PC-3 (cell line): ENCODE results near the gene ATP1B1. TPM values are rescaled to one million over a fixed set of nuclear protein-coding genes. Genes with fewer than 3 reads are reported as not detected.
A peak's percentile ranks its signal among the peaks of the same experiment; 100 is the strongest.

Source experiments
- ATAC-seq: fragments of 200-7000 bp; cut with Tn5 transposase; 2 replicates; pipeline ENCODE4 v1.9.1; 2020; ENCODE audit warnings: mild to moderate bottlenecking, moderate library complexity
- BruUV-seq: library from RNA; stranded (reverse); fragments of 400-500 nt; replicated peaks from 2 replicates; lab custom pipeline; 2021; lab: Mats Ljungman, UMichigan
- CTCF ChIA-PET: fragments of 300-600 bp; sonication (Branson Sonifier 250); formaldehyde crosslinking; loops from one replicate; lab custom pipeline; 2022; ENCODE audit warnings: antibody characterized with exemption; lab: Charles Lee
- POLR2A ChIA-PET: fragments of 300-600 bp; sonication (Branson Sonifier 250); formaldehyde crosslinking; loops from one replicate; lab custom pipeline; 2022; ENCODE audit warnings: antibody characterized with exemption; ENCODE audit not compliant: unreplicated experiment; lab: Charles Lee
- DNase-seq: peaks from one replicate; pipeline ENCODE4 v3.0.0-alpha.2; 2015
- H2AFZ ChIP-seq: fragments of 300-600 bp; sonication (generic); 2 replicates; pipeline ENCODE4 v1.6.0; 2016; ENCODE audit warnings: antibody characterized with exemption, low read length
- H3F3A ChIP-seq: fragments of 300-600 bp; sonication (generic); one replicate; pipeline ENCODE4 v1.6.0; 2017; ENCODE audit warnings: antibody characterized with exemption, low read length, control low read depth, mild to moderate bottlenecking; ENCODE audit not compliant: unreplicated experiment
- H3K27ac ChIP-seq: fragments of 300-600 bp; sonication (generic); 2 replicates; pipeline ENCODE4 v1.5.1; 2016; ENCODE audit warnings: mild to moderate bottlenecking, low read length
- H3K27me3 ChIP-seq: fragments of 300-600 bp; sonication (generic); 2 replicates; pipeline ENCODE4 v1.6.1; 2016; ENCODE audit warnings: low read length, mixed read lengths
- H3K36me3 ChIP-seq: fragments of 300-600 bp; sonication (generic); 2 replicates; pipeline ENCODE4 v1.6.1; 2016; ENCODE audit warnings: low read depth, mixed run types, low read length, mixed read lengths
- H3K4me1 ChIP-seq: fragments of 300-600 bp; sonication (generic); 2 replicates; pipeline ENCODE4 v1.5.1; 2016; ENCODE audit warnings: low read length; ENCODE audit not compliant: insufficient read depth
- H3K4me2 ChIP-seq: fragments of 300-600 bp; sonication (generic); 2 replicates; pipeline ENCODE4 v1.6.0; 2016; ENCODE audit warnings: low read length
- H3K4me3 ChIP-seq: fragments of 300-600 bp; sonication (generic); 2 replicates; pipeline ENCODE4 v1.5.1; 2016; ENCODE audit warnings: mild to moderate bottlenecking, low read length, mixed read lengths
- H3K79me2 ChIP-seq: fragments of 300-600 bp; sonication (generic); 2 replicates; pipeline ENCODE4 v1.6.1; 2017; ENCODE audit warnings: low read length, mixed read lengths
- H3K9ac ChIP-seq: fragments of 300-600 bp; sonication (generic); 2 replicates; pipeline ENCODE4 v1.6.0; 2016; ENCODE audit warnings: mild to moderate bottlenecking, low read length
- H3K9me2 ChIP-seq: fragments of 300-600 bp; sonication (generic); replicated peaks from 2 replicates; pipeline ENCODE4 v1.6.1; 2016; ENCODE audit warnings: mixed run types, low read length, mixed read lengths
- H3K9me3 ChIP-seq: fragments of 300-600 bp; sonication (generic); 2 replicates; pipeline ENCODE4 v1.6.1; 2016; ENCODE audit warnings: low read length, mixed read lengths
- H4K20me1 ChIP-seq: fragments of 300-600 bp; sonication (generic); 2 replicates; pipeline ENCODE4 v1.6.1; 2016; ENCODE audit warnings: low read length, mixed read lengths
- CTCF ChIP-seq: fragments of 300-600 bp; sonication (generic); conservative IDR thresholded peaks from 2 replicates; pipeline ENCODE4 v1.5.1; 2017; ENCODE audit warnings: antibody characterized with exemption, low read depth, mild to moderate bottlenecking, low read length
- EZH2 ChIP-seq: fragments of 300-600 bp; sonication (generic); IDR thresholded peaks from one replicate; pipeline ENCODE4 v1.6.1; 2017; ENCODE audit warnings: antibody characterized with exemption, mild to moderate bottlenecking, low read length; ENCODE audit not compliant: unreplicated experiment
- EZH2phosphoT487 ChIP-seq: fragments of 300-600 bp; sonication (generic); IDR thresholded peaks from 2 replicates; pipeline ENCODE4 v1.6.1; 2018; ENCODE audit warnings: mild to moderate bottlenecking, antibody characterized with exemption, low read length, borderline replicate concordance
- intact Hi-C: fragments of 100-400 bp; cut with micrococcal nuclease; formaldehyde crosslinking; loops from 2 replicates; pipeline ENCODE4 v1.9.0; 2023
- total RNA-seq: library from RNA; depleted of rRNA; stranded (reverse); fragments of >200 nt; gene quantifications from 2 replicates; pipeline ENCODE4 v1.2.3, GENCODE V29; 2014

ATP1B1 gene
- total RNA-seq, 1 experiment from 2014 or later, result 68.7 TPM

DNA sequence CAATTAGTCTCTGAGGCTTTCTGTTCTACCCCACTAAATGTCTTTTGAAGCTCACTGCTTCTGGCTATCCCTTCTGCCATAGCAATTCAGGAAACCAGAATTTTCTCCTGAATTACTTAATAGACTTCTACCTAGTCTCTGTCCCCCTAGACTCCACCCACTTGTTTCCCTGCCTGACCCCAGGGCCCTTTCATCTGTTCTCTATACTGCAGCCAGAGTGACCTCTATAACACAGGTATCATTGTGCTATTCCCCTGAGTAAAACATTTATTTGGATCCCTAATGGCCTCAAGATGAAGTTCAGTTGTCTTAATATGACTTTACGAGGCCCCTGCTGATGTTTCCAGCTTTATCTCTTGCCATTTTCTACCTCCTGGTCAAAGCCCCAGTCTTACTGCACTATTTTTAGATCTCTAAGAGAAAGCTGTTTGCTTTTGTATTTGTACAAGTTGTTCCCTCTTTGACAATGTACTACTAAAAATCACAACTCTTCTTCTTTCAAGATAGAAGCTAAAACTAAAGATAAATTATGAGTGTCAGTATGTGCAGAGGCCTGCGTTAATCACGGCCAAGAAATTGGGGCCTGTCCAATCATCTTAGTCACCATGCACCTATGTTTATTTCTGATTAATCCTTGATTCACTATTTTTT lies 54.5 kb downstream of the ATP1B1 start:
- Histone ChIP-seq H3K4me2 (peak overlapping the region; percentile 24), H2AFZ (no peak overlapping the region), H3F3A (peaks cover 3% of the 10 kb centered on the region), H3K9me2 (no peaks in the 10 kb centered on the region), H3K36me3 (no peaks in the 10 kb centered on the region), H3K27me3 (no peaks in the 10 kb centered on the region), H3K9me3 (no peaks in the 10 kb centered on the region), H4K20me1 (no peaks in the 10 kb centered on the region), H3K27ac (peak overlapping the region; percentile 70), H3K9ac (no peak overlapping the region), H3K4me3 (no peak overlapping the region), H3K4me1 (peaks cover 32% of the 10 kb centered on the region), H3K79me2 (no peaks in the 10 kb centered on the region)
- DNase-seq (peak; percentile 74), ATAC-seq (peak; percentile 61)
- ChIA-PET CTCF (interaction anchor here (0.5 to 1.0 kb wide), 2 partner anchors 42 to 187 kb away, joined by 4 to 5 read pairs; no protein-coding TSS in a partner anchor), POLR2A (interaction anchor here (0.6 kb wide), 1 partner anchor 15 kb away, joined by 3 read pairs; no protein-coding TSS in a partner anchor)
- TF ChIP-seq CTCF, result no peak
- no peak for TF ChIP-seq EZH2phosphoT487
- no peak for TF ChIP-seq EZH2
- intact Hi-C loops, result no loop called here
- no TSS peak for BruUV-seq

GRCh38 chr1:169161496-169162194 lies 55.2 kb downstream of the ATP1B1 start:
- no peak overlapping the region for H2AFZ ChIP-seq
- POLR2A ChIA-PET, result interaction anchor here (0.6 kb wide), 1 partner anchor 15 kb away, joined by 3 read pairs; no protein-coding TSS in a partner anchor
- no peaks in the 10 kb centered on the region for H3K36me3 ChIP-seq
- intact Hi-C loops, result loop anchor here (1.0 to 2.0 kb wide), 3 partner anchors 55 to 187 kb away; partner anchors contain the start of gene ATP1B1
- peak overlapping the region; percentile 70 for H3K27ac ChIP-seq
- peak overlapping the region; percentile 24 for H3K4me2 ChIP-seq
- H3F3A ChIP-seq, result peaks cover 3% of the 10 kb centered on the region
- peaks cover 32% of the 10 kb centered on the region for H3K4me1 ChIP-seq
- DNase-seq (peak; percentile 58), ATAC-seq (peak; percentile 59)
- H3K9me3 ChIP-seq, result no peaks in the 10 kb centered on the region
- no peak overlapping the region for H3K4me3 ChIP-seq
- CTCF ChIA-PET, result interaction anchor here (0.5 to 1.0 kb wide), 2 partner anchors 42 to 186 kb away, joined by 4 to 5 read pairs; no protein-coding TSS in a partner anchor
- H4K20me1 ChIP-seq, result no peaks in the 10 kb centered on the region
- H3K79me2 ChIP-seq, result no peaks in the 10 kb centered on the region
- no peaks in the 10 kb centered on the region for H3K9me2 ChIP-seq
- TF ChIP-seq EZH2, result no peak
- TF ChIP-seq EZH2phosphoT487, result no peak
- no peak for TF ChIP-seq CTCF
- no peaks in the 10 kb centered on the region for H3K27me3 ChIP-seq
- BruUV-seq, result no TSS peak
- no peak overlapping the region for H3K9ac ChIP-seq
